ENCODE measurements around the gene TSC22D2. TPM values are rescaled to one million over a fixed set of nuclear protein-coding genes. Genes with fewer than 3 reads are reported as not detected.

TSC22D2 gene
- total RNA-seq, 4 donors from 2014 or later = 8.5 to 20.0 (median 15.2) TPM

GRCh38 chr3:150504483-150504882 lies 96.4 kb downstream of the TSC22D2 start:
- no peaks in the 10 kb centered on the region for H3K4me1 ChIP-seq
- no peak overlapping the region for H3K4me3 ChIP-seq
- no peaks in the 10 kb centered on the region for H3K36me3 ChIP-seq
- 75 to 80% methylated on average over 2 to 3 of the region's 3 CpGs for WGBS, 2 donors
- H3K9me3 ChIP-seq = no peaks in the 10 kb centered on the region
- no peaks in the 10 kb centered on the region for H3K27me3 ChIP-seq
- no peak for DNase-seq
- no peak overlapping the region for H3K27ac ChIP-seq
- intact Hi-C loops (cut with DNase I) = no loop called here
- TF ChIP-seq, protein P1, sequence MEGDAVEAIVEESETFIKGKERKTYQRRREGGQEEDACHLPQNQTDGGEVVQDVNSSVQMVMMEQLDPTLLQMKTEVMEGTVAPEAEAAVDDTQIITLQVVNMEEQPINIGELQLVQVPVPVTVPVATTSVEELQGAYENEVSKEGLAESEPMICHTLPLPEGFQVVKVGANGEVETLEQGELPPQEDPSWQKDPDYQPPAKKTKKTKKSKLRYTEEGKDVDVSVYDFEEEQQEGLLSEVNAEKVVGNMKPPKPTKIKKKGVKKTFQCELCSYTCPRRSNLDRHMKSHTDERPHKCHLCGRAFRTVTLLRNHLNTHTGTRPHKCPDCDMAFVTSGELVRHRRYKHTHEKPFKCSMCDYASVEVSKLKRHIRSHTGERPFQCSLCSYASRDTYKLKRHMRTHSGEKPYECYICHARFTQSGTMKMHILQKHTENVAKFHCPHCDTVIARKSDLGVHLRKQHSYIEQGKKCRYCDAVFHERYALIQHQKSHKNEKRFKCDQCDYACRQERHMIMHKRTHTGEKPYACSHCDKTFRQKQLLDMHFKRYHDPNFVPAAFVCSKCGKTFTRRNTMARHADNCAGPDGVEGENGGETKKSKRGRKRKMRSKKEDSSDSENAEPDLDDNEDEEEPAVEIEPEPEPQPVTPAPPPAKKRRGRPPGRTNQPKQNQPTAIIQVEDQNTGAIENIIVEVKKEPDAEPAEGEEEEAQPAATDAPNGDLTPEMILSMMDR (IDR thresholded peaks at IDR 0.05) = no peak
- TF ChIP-seq POLR2A (IDR thresholded peaks at IDR 0.05) = no peak

- no peaks in the 10 kb centered on the region for H3K36me3 ChIP-seq
- no peaks in the 10 kb centered on the region for H3K9me3 ChIP-seq
- no peak overlapping the region for H3K27ac ChIP-seq
- TF ChIP-seq, protein P1 (IDR thresholded peaks at IDR 0.05) = no peak
- no peak for TF ChIP-seq POLR2A (IDR thresholded peaks at IDR 0.05)
- H3K4me3 ChIP-seq = no peak overlapping the region
- intact Hi-C loops (cut with DNase I) = no loop called here
- H3K4me1 ChIP-seq = no peaks in the 10 kb centered on the region
- no peak for DNase-seq
- no peaks in the 10 kb centered on the region for H3K27me3 ChIP-seq
These were observed 100.3 kb downstream of the TSC22D2 start for GRCh38 chr3:150508401-150508800.

DNA sequence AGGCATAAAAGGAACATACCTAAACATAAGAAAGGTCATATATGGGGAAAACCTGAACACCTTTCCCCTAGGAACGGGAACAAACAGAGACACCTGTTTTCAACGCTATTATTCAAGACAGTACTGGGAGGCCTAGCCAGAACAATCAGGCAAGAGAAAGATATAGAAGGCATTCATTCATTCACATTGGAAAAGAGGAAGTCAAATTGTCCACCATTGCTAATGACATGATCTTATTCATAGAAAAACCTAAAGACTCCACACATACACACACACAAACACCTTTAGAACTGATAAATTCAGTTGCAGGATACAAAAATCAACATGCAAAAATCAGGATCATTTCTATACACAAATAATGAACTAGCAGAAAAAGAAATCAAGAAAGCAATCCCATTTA lies 101.7 kb downstream of the TSC22D2 start:
- no peaks in the 10 kb centered on the region for H3K27me3 ChIP-seq
- no peaks in the 10 kb centered on the region for H3K36me3 ChIP-seq
- H3K4me1 ChIP-seq = no peaks in the 10 kb centered on the region
- no peaks in the 10 kb centered on the region for H3K9me3 ChIP-seq
- DNase-seq = no peak
- no peak overlapping the region for H3K27ac ChIP-seq
- 90 to 92% methylated on average over 2 of the region's 2 CpGs for WGBS, 2 donors
- intact Hi-C loops (cut with DNase I) = no loop called here
- TF ChIP-seq POLR2A (IDR thresholded peaks at IDR 0.05) = no peak
- TF ChIP-seq, protein P1 (IDR thresholded peaks at IDR 0.05) = no peak
- H3K4me3 ChIP-seq = no peak overlapping the region

DNA sequence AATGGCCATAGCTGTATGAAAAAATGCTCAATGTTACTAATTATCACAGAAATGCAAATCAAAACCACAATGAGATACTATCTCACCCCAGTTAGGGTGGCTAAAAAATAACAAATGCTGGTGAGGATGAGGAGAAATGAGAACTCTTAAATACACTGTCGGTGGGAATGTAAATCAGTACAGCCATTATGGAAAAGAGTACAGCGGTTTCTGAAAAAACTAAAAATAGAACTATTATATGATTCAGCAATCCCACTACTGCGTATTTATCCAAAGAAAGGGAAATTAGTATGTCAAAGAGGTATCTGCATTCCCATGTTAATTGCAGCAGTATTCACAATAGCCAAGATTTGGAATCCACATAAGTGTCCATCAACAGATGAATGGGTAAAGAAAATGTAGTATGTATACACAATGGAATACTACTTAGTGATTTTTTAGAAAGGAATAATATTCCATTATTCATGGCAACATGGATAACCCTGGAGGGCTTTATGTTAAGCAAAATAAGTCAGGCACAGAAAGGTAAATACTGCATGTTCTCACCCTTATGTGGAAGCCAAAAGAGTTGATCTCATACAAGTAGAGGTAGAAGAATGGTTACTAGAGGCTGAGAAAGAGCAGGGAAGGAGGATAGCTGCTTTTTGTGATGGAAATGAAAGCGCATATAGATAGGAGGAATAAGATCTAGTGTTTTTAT lies 103.2 kb downstream of the TSC22D2 start:
- TF ChIP-seq POLR2A (IDR thresholded peaks at IDR 0.05) = no peak
- TF ChIP-seq, protein P1 (IDR thresholded peaks at IDR 0.05) = no peak
- intact Hi-C loops (cut with DNase I) = no loop called here
- H3K36me3 ChIP-seq = no peaks in the 10 kb centered on the region
- no peaks in the 10 kb centered on the region for H3K4me1 ChIP-seq
- H3K27me3 ChIP-seq = no peaks in the 10 kb centered on the region
- H3K27ac ChIP-seq = no peak overlapping the region
- H3K9me3 ChIP-seq = no peaks in the 10 kb centered on the region
- WGBS, 2 donors = 49 to 76% methylated on average over 4 of the region's 4 CpGs
- H3K4me3 ChIP-seq = no peak overlapping the region
- no peak for DNase-seq

DNA sequence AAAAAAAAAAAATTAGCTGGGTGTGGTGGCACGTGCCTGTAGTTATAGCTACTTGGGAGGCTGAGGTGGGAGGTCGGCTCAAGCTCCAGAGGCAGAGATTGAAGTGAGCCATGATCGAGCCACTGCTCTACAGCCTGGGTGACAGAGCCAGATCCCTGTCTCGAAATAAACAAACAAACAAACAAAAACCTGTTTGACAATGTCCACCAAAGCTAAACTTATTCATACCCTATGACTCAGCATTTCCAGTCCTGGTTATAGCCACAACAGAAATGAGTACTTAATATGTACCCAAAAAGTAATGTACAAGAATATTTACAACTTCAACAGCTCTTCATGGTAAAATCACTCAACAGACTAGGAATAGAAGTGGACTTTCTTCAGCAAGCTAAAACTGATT lies 107.1 kb downstream of the TSC22D2 start:
- WGBS, 2 donors = 78 to 81% methylated on average over 4 of the region's 4 CpGs
- Histone ChIP-seq H3K36me3 (no peaks in the 10 kb centered on the region), H3K4me1 (peaks cover 0 to 6% (median 0%) of the 10 kb centered on the region in 3 donors), H3K27me3 (no peaks in the 10 kb centered on the region), H3K27ac (no peak overlapping the region), H3K4me3 (no peak overlapping the region), H3K9me3 (no peaks in the 10 kb centered on the region)
- no peak for DNase-seq
- TF ChIP-seq, protein P1 (IDR thresholded peaks at IDR 0.05) = no peak
- TF ChIP-seq POLR2A (IDR thresholded peaks at IDR 0.05) = no peak
- intact Hi-C loops (cut with DNase I) = no loop called here

Other genes with a start within 250 kb of the TSC22D2 start
- 100 to 1,000 TPM; 137 to 273 (median 206) TPM for gene SERP1, start 138.2 kb downstream of the TSC22D2 start, total RNA-seq
- 100 to 1,000 TPM in 3 of 4 donors, 10 to 100 TPM in 1; 67.7 to 233 (median 136) TPM for gene EIF2A, start 138.5 kb downstream of the TSC22D2 start, total RNA-seq
- 100 to 1,000 TPM in 3 of 4 donors, 10 to 100 TPM in 1; 32.0 to 105 (median 102) TPM for gene SELENOT, start 195.0 kb downstream of the TSC22D2 start, total RNA-seq